ENCODE measurements around the gene INTS3. TPM values are rescaled to one million over a fixed set of nuclear protein-coding genes. Genes with fewer than 3 reads are reported as not detected.

The INTS3 gene
- total and polyA plus RNA-seq, 2 of the 8 experiments (the other 6 are each of a cell fraction or from before 2014, with no cell fraction given) = 66.8 to 93.2 TPM

- TF ChIP-seq SAP30 (IDR thresholded peaks at IDR 0.05; ENCODE audit: insufficient read depth, insufficient replicate concordance, low read length) = no peak
- TF ChIP-seq KDM5A (IDR thresholded peaks at IDR 0.05; ENCODE audit: low read length) = no peak
- TF ChIP-seq SIX5 (IDR thresholded peaks at IDR 0.05; ENCODE audit: low read depth, low read length) = no peak
- no peak for TF ChIP-seq CHD7 (IDR thresholded peaks at IDR 0.05; ENCODE audit: insufficient replicate concordance, low read length)
- no peak for TF ChIP-seq TEAD4 (IDR thresholded peaks at IDR 0.05; ENCODE audit: low read depth, low read length)
- TF ChIP-seq HDAC6 (IDR thresholded peaks at IDR 0.05; ENCODE audit: low read depth, low read length) = no peak
- no peak for TF ChIP-seq CTCF (IDR thresholded peaks at IDR 0.05; ENCODE audit: control extremely low read depth in 1 of 3, insufficient read depth in 1 of 3, low read depth in 1 of 3, low read length in 3 of 3)
These were observed 73.3 kb downstream of the INTS3 start (continued) for GRCh38 chr1:153801028-153801625.

All from H1 (cell line).